Epithelial cell of proximal tubule (primary cell): ENCODE results near the gene RRP7A. TPM values are rescaled to one million over a fixed set of nuclear protein-coding genes. Genes with fewer than 3 reads are reported as not detected.
A peak's percentile ranks its signal among the peaks of the same experiment; 100 is the strongest.
"Not testable (repeated sequence)": the region's sequence is repeated elsewhere in the genome, so short reads cannot be mapped to it uniquely, and the experiment has no call there.

Experiments used
- DNase-seq: peaks from one replicate; pipeline ENCODE4 v3.0.0-alpha.2; 2011; ENCODE audit warnings: low read depth
- H3K4me3 ChIP-seq: 2 replicates; pipeline ENCODE4 v1.5.1; 2011; ENCODE audit warnings: low read depth, mild to moderate bottlenecking, low read length
- CTCF ChIP-seq: conservative IDR thresholded peaks from 2 replicates; pipeline ENCODE4 v1.5.1; 2012; ENCODE audit warnings: low read depth, mild to moderate bottlenecking, low read length
- total RNA-seq: library from RNA; depleted of rRNA; stranded (reverse); fragments of >200 nt; gene quantifications from 2 replicates; pipeline ENCODE4 v1.2.3, GENCODE V29; 2015

RRP7A gene
- total RNA-seq, 1 donor from 2014 or later: 52.6 TPM

- DNase-seq: no peak
- peak; percentile 70 for TF ChIP-seq CTCF
- H3K4me3 ChIP-seq: no peak overlapping the region
Measured at GRCh38 chr22:42560781-42561180, 41.2 kb upstream of the RRP7A start.

GRCh38 chr22:42560381-42560780, 40.8 kb upstream of the RRP7A start:
- TF ChIP-seq CTCF: no peak
- no peak overlapping the region for H3K4me3 ChIP-seq
- DNase-seq: no peak

GRCh38 chr22:42553475-42554361, 34.1 kb upstream of the RRP7A start, which contains the start of gene SERHL2:
Gene SERHL2, plus strand, starts transcription at chr22:42553956. Its CDS starts 65 bp downstream, at chr22:42554021.
- H3K4me3 ChIP-seq: peak within 1 kb of the TSS; percentile 54
- no peak for TF ChIP-seq CTCF
- DNase-seq: no peak

- not testable (repeated sequence) for DNase-seq, H3K4me3 ChIP-seq
Measured at GRCh38 chr22:42552294-42552647, 32.7 kb upstream of the RRP7A start.

GRCh38 chr22:42549331-42550060, 29.9 kb upstream of the RRP7A start:
- no peak for DNase-seq
- H3K4me3 ChIP-seq: no peak overlapping the region
- no peak for TF ChIP-seq CTCF

GRCh38 chr22:42548597-42549330, 29.2 kb upstream of the RRP7A start:
- no peak for DNase-seq
- TF ChIP-seq CTCF: no peak
- H3K4me3 ChIP-seq: no peak overlapping the region

- H3K4me3 ChIP-seq, DNase-seq: not testable (repeated sequence)
Measured at GRCh38 chr22:42548126-42548525, 28.5 kb upstream of the RRP7A start.
